Measurements from ENCODE around the gene BICDL1. TPM values are rescaled to one million over a fixed set of nuclear protein-coding genes. Genes with fewer than 3 reads are reported as not detected.

Gene BICDL1
- total RNA-seq, 1 experiment from 2014 or later = 20.7 TPM

DNA sequence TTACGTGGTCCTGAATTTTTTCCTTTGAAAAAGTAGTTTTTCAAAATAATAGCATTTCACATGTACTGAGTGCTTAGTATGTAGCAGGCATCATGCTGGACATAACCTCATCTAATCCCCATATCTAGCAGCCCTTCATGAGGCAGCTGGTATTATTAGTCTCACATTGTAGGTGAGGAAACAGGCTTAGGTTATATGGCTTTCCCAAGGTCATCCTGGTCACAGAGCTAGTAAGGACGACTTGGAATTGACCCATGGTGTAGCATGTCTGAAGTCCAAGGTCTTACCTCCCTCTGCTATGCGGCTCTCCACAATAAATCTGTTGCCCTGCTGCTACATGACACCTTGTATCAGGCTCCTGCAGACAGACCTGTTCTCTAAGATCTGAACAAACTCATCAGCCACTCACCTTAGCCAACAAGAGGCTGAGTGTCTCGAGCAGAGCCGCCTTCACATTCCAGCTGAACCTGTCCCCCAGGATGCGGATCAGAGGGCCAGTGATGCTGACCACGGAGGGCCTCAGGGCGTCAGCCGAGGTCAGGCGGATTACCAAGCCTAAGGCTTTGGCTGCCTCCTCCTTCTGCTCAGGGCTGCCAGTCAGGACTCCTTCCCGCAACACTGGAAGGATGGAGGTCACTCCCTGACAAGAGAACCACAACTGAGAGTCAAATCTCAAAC lies 147.2 kb downstream of the BICDL1 start:
- BruUV-seq (replicated peaks) = no TSS peak
- no peak for TF ChIP-seq CTCF (IDR thresholded peaks at IDR 0.05; ENCODE audit: unreplicated experiment)
- Mint-ChIP-seq H3K27me3 (ENCODE audit: insufficient read depth, unreplicated experiment) (no peaks in the 10 kb centered on the region), H3K36me3 (ENCODE audit: insufficient read depth, unreplicated experiment) (peaks cover 86% of the 10 kb centered on the region), H3K9me3 (ENCODE audit: unreplicated experiment) (no peaks in the 10 kb centered on the region), H3K4me1 (ENCODE audit: insufficient read depth, unreplicated experiment) (no peaks in the 10 kb centered on the region), H3K27ac (ENCODE audit: low read depth, unreplicated experiment) (no peak overlapping the region), H3K4me3 (ENCODE audit: unreplicated experiment) (no peak overlapping the region)
- intact Hi-C loops (cut with micrococcal nuclease) = no loop called here
- DNase-seq (ENCODE audit: unreplicated experiment) = no peak
- CTCF ChIA-PET = no interaction called here
- POLR2A ChIA-PET = interaction anchor here (1.2 kb wide), 1 partner anchor 35 kb away, joined by 3 read pairs; no protein-coding TSS in a partner anchor

DNA sequence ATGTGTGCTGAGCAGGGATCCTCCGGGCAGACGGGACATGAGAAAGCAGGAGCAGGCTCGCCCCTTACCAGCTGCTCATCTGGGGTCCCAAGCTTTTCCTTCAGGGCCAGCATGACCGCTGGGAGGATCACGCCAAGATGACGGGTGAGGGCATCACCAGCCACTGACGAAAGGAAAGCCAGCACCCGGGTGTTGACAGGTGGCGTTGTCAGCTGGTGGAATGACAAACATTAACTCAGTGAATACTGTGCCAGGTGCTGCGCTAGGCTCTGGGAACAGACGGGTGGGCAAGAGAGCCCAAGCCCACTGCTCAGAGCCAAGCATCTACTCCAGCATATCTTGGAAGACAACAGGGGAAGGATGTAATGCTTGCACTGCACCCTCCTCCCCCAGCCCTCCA lies 148.8 kb downstream of the BICDL1 start:
- no peak for TF ChIP-seq CTCF (IDR thresholded peaks at IDR 0.05; ENCODE audit: unreplicated experiment)
- Mint-ChIP-seq H3K4me1 (ENCODE audit: insufficient read depth, unreplicated experiment) (no peaks in the 10 kb centered on the region), H3K27me3 (ENCODE audit: insufficient read depth, unreplicated experiment) (no peaks in the 10 kb centered on the region), H3K27ac (ENCODE audit: low read depth, unreplicated experiment) (no peak overlapping the region), H3K9me3 (ENCODE audit: unreplicated experiment) (no peaks in the 10 kb centered on the region), H3K4me3 (ENCODE audit: unreplicated experiment) (no peak overlapping the region), H3K36me3 (ENCODE audit: insufficient read depth, unreplicated experiment) (peaks cover 94% of the 10 kb centered on the region)
- intact Hi-C loops (cut with micrococcal nuclease) = no loop called here
- CTCF ChIA-PET = no interaction called here
- DNase-seq (ENCODE audit: unreplicated experiment) = no peak
- BruUV-seq (replicated peaks) = TSS peak; percentile 14
- POLR2A ChIA-PET = no interaction called here

- intact Hi-C loops (cut with micrococcal nuclease) = no loop called here
- no peak overlapping the region for H3K27ac Mint-ChIP-seq (ENCODE audit: low read depth, unreplicated experiment)
- H3K4me3 Mint-ChIP-seq (ENCODE audit: unreplicated experiment) = no peak overlapping the region
Observed at GRCh38 chr12:120138366-120138765, 149.3 kb downstream of the BICDL1 start.

DNA sequence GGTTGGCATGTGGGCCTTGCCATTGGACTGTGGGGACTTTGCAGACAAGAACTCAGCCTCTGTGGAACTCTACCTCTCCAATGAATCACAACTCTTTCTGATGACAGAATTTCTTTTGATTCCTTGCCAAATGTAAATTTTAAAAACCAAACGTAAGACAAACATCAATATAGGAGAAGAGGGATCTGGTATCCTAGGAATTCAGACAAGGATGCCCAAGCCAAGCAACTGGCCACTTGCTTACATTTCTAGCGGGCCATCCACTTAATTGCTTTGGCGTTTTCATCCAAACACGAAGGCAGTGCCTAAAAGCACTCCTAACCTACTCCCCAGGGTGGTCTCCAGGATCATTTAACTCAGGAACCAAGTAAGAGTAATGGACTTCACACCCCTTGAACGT lies 150.9 kb downstream of the BICDL1 start:
- POLR2A ChIA-PET = interaction anchor here (1.3 kb wide), 1 partner anchor 17 kb away, joined by 8 read pairs; no protein-coding TSS in a partner anchor
- Mint-ChIP-seq H3K9me3 (ENCODE audit: unreplicated experiment) (no peaks in the 10 kb centered on the region), H3K27ac (ENCODE audit: low read depth, unreplicated experiment) (peak overlapping the region; percentile 11), H3K27me3 (ENCODE audit: insufficient read depth, unreplicated experiment) (no peaks in the 10 kb centered on the region), H3K4me1 (ENCODE audit: insufficient read depth, unreplicated experiment) (no peaks in the 10 kb centered on the region), H3K4me3 (ENCODE audit: unreplicated experiment) (no peak overlapping the region), H3K36me3 (ENCODE audit: insufficient read depth, unreplicated experiment) (peaks cover 95% of the 10 kb centered on the region)
- CTCF ChIA-PET = interaction anchor here (0.6 kb wide), 1 partner anchor 19 kb away, joined by 3 read pairs; no protein-coding TSS in a partner anchor
- intact Hi-C loops (cut with micrococcal nuclease) = no loop called here
- no peak for TF ChIP-seq CTCF (IDR thresholded peaks at IDR 0.05; ENCODE audit: unreplicated experiment)
- no TSS peak for BruUV-seq (replicated peaks)
- no peak for DNase-seq (ENCODE audit: unreplicated experiment)

More at GRCh38 chr12:120138366-120138765, 149.3 kb downstream of the BICDL1 start:
- no peaks in the 10 kb centered on the region for H3K4me1 Mint-ChIP-seq (ENCODE audit: insufficient read depth, unreplicated experiment)
- no peaks in the 10 kb centered on the region for H3K9me3 Mint-ChIP-seq (ENCODE audit: unreplicated experiment)
- no peak for TF ChIP-seq CTCF (IDR thresholded peaks at IDR 0.05; ENCODE audit: unreplicated experiment)
- peaks cover 94% of the 10 kb centered on the region for H3K36me3 Mint-ChIP-seq (ENCODE audit: insufficient read depth, unreplicated experiment)
- CTCF ChIA-PET = interaction anchor here (0.6 kb wide), 1 partner anchor 171 kb away, joined by 3 read pairs; no protein-coding TSS in a partner anchor
- POLR2A ChIA-PET = interaction anchor here (1.3 kb wide), 1 partner anchor 16 kb away, joined by 8 read pairs; no protein-coding TSS in a partner anchor
- no peaks in the 10 kb centered on the region for H3K27me3 Mint-ChIP-seq (ENCODE audit: insufficient read depth, unreplicated experiment)
- BruUV-seq (replicated peaks) = no TSS peak
- no peak for DNase-seq (ENCODE audit: unreplicated experiment)

Data from MCF 10A (cell line).